DLD1 (cell line): ENCODE results near the gene AKR7A2.

Experiments
- in situ Hi-C: cut with HindIII; loops from 2 replicates; pipeline ENCODE4 v1.10.0; 2017; ENCODE audit warnings: low sequenced_read_pairs

AKR7A2 gene

DNA sequence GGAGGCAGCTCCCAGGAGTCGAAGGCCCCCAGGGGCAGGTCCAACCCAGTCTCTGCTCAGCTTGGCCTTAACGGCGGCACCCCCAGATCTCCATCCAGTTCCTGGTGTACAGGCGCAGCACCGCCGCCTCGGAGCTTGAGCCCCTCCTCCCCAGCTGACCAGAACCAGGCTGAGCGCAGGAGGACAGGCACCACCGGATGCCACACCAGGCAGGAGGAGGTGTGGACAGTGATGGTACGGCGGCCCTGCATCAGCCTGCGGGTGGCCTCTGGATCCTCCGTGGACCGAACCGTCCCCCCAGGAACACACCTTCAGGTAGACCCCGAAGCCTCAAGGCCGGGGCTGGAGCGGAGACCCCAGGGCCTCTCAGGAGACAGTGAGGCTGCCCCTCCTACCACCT is 16.5 kb upstream of the AKR7A2 start:
- in situ Hi-C loops, result loop anchor here (25.0 kb wide), 1 partner anchor 309 kb away; the partner anchor contains the start of gene NBL1

DNA sequence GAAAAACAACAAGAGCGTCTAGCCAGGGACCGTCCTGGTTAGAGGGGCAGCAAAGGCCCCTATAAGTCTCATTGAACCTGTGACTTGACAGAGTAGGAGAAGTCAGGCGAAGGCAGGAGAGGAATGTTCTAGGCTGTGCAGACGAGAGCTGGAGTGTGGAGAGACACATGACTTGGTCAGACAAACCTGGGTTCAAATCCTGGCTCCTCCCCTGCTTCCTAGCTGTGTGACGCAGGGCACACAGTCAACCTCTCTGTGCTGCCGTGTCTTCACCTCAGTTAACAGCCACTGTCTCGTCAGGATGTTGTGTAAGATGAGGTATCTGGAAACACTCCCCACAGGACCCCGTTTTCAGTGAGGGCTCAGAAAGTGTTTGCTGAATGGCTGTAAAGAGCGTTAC is 15.8 kb upstream of the AKR7A2 start:
- in situ Hi-C loops, result loop anchor here (25.0 kb wide), 1 partner anchor 310 kb away; the partner anchor contains the start of gene NBL1

DNA sequence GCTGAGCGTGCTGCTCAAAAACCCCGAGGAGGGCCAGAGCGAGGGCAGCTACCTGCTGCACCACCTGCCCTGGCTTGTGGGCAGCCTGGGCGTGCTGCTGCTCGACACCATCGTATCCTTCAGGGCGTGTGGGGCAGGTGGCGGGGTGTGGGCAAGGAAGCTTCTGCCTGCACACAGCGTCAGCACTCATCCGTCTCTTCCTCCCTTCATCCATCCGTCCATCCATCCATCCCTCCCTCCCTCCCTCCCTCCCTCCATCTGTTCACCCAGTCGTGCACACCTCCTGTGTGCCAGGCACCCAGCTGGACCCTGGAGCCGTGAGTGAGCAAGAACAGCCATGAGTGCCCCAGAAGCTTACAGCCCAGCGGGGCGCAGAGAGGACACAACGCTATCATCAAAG is 15.4 kb upstream of the AKR7A2 start:
- in situ Hi-C loops, result loop anchor here (25.0 kb wide), 1 partner anchor 310 kb away; the partner anchor contains the start of gene NBL1

DNA sequence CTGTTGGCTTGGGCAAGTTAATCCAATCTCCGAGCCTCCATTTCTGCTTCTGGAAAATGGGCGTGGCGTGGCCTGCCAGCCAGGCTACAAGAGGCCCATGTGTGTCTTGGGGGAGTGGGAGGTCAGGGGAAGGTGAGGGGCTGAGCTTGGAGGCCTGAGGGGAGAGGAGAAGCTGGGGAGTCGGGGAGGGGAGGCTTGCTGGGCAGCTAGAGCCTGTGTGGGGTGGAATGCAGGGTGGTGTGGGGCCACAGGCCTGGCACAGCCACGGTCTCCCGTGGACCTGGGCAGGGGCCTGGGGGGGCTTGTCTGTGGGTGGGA is 14.8 kb upstream of the AKR7A2 start:
- in situ Hi-C loops, result loop anchor here (25.0 kb wide), 1 partner anchor 311 kb away; the partner anchor contains the start of gene NBL1

DNA sequence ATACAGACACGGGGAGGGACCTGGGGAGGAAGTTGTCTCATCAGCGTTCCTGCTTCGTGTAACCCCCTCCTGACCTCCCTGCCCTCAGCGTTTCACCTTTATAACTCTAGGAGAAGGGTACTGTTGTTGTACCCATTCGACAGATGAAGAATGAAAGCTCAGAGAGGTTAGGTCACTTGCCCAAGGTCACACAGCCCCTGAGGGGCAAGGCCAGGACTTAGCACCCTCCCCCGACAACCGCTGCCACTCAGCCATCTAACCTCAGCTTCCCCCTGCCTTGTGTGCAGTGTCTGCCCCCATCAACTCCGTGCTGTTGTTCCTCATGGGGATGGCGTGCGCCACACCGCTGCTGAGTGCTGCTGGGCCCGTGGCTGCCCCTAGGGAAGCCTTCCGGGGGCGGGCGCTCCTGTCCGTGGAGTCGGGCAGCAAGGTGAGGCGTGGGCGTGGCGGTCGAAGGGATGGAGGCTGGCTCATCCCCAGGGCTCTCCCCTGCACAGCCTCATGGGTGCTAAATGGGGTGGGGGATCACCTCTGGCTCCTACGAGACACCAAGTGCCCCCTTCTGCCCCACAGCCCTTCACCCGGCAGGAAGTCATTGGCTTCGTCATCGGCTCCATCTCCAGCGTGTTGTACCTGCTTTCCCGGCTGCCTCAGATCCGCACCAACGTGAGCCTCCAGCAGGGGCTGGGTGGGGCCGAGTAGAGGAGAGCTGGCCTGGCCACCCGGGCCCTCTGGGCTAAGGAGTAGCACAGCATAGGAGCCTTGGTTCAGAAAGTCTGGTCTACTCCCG is 14.2 kb upstream of the AKR7A2 start:
- in situ Hi-C loops, result loop anchor here (25.0 kb wide), 1 partner anchor 311 kb away; the partner anchor contains the start of gene NBL1

DNA sequence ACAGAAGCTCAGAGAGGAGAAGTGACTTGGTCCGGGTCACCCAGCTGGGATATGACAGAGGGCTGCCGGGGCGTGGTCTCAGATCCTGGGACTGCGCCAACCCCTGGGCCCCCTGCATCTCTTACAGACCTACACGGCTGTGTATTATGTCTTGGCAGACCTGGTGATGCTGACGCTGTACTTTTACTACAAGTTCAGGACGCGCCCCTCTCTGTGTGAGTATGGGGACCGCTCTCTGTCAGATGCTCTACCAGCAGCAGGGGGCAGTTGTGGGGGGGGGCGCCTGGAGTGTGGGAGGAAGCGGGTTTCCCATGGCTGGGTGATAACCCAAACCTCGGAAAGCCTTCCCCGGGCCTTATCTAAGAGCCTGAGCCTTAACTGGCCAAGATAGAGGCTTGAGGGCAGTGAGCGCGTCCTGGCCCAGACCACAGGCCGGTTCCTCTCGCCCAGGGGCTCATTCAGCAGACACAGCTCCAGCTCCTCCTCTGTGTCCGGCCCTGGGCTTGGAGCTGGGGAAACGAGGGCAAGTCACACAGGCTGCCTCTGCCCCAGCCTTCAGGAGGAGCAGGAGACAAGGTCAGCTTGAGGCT is 13.5 kb upstream of the AKR7A2 start:
- in situ Hi-C loops, result loop anchor here (25.0 kb wide), 1 partner anchor 312 kb away; the partner anchor contains the start of gene NBL1

DNA sequence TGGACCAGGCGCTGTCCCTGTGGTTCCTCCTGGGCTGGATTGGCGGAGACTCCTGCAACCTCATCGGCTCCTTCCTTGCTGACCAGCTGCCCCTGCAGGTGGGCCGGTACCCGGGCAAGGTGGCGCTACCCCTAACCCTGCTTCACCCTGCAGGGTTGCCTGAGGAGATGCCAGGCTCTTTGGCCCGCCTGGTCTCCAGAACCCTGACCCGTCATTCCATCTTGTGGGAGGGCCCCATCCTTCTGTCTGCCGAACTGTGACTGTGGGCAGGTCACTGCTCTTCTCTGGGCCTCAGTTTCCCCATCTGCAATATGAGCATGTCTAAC is 12.7 kb upstream of the AKR7A2 start:
- in situ Hi-C loops, result no loop called here

DNA sequence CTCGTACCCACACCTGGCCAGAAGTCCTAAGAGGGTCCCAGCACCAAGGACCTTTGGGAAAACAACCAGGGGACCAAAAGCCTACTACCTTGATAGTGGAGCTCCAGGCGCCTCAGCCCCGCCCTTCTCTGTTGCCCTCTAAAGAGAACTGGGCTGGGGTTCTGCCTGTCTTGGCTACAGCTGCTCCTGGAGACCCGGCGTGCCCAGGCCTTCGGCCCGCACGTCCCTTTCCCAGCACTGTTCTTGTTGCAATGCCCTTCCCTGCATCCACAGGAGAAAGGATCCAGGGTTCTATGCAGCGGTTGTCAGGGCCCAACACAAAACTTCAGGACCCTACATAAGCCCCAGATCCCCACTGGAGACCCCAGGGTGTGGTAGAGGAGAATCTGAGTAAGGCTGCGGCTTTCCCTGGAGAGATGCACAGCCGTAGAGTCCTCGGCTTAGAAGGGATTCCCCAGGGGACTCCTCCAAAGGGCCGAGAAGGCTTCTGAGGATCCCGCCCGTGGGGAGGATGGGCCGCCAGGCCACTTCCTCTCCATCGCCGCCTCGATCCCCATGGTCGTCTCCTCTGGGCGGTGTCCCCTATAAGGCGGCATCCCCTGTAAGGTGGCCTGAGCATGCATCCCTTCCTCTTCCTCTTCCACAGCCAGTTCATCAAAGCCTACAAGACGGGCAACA is 12.2 kb upstream of the AKR7A2 start:
- in situ Hi-C loops, result no loop called here

DNA sequence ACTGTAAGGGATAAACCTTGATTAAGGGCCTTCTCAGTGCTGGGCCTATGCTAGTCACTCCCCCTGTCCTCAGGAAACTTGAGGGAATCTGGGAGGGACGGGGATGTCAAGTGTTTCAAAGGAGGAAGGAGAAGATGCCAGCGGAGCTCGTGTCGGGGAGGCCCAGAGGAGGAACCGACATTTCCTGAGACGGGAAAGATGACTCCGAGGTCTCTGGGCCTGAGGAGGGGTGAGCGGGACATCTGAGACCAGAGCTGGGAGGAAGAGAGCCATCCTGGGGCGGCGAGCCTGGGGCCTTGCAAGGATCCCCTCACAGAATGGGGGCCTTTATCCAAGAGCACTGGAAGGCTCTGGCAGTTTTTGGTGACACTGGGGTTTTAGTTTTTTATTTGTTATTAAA is 10.5 kb upstream of the AKR7A2 start:
- in situ Hi-C loops, result no loop called here

DNA sequence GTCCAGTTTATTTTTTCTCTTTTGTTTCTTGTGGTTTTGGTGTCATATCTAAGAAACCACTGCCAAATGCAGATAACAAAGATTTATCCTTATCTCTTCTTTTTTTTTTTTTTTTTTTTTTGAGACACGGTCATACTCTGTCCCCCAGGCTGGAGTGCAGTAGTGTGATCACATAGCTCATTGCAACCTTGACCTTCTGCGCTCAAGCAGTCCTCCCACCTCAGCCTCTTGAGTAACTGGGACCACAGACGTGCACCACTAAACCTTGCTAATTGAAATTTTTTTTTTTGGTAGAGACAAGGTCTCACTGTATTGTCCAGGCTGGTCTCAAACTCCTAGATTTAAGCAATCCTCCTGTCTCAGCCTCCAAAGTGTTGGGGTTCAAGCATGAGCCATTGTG is 9.1 kb upstream of the AKR7A2 start:
- in situ Hi-C loops, result no loop called here

DNA sequence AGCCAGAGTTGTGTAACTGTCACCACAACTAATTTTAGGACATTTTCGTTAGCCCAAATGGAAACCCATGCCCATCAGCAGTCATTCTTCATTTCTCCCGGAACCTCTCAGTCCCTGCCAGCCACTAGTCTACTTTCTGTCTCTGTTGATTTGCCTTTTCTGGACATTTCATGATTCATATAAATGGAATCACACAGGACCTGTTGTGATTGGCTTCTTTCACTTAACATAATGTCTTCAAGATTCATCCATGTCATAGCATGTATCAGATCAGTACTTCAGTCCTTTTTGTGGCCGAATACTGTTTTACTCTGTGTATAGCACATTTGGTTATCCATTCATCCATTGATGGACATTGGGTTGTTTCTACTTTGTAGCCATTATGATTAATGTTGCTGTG is 7.3 kb upstream of the AKR7A2 start:
- in situ Hi-C loops, result no loop called here

DNA sequence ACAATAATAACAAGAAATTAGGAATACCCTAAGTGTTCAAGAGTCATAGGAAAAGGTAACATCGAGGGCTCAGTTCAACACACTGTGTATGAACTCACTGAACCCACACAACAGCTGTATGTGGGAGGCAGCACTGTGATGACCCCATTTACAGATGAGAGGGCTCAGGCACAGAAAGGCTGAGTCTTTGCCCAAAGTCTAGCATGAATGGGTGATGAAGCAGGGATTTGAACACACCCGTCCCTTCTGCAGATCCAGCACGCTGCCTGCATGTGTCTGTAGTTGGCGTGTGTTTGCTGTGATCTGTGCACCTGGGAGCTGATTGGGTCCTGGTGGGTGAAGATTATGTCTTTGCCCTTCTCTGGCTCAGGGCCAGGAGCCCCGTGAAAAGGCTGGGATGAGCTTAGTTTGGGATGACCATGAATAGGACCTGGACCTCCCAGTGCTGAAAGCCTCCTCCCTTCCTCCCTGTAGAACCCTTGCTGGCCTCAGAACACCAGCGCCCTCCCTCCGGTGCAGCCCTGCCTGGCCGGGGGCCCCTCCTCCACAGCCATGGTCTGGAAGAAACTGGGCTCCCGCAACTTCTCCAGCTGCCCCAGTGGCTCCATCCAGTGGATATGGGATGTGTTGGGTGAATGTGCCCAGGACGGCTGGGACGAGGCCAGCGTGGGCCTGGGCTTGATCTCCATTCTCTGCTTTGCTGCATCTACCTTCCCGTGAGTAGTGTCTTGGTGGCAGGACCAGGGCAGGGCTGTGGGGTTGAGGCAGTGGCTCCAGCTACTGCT is 5.4 kb upstream of the AKR7A2 start:
- in situ Hi-C loops, result no loop called here

DNA sequence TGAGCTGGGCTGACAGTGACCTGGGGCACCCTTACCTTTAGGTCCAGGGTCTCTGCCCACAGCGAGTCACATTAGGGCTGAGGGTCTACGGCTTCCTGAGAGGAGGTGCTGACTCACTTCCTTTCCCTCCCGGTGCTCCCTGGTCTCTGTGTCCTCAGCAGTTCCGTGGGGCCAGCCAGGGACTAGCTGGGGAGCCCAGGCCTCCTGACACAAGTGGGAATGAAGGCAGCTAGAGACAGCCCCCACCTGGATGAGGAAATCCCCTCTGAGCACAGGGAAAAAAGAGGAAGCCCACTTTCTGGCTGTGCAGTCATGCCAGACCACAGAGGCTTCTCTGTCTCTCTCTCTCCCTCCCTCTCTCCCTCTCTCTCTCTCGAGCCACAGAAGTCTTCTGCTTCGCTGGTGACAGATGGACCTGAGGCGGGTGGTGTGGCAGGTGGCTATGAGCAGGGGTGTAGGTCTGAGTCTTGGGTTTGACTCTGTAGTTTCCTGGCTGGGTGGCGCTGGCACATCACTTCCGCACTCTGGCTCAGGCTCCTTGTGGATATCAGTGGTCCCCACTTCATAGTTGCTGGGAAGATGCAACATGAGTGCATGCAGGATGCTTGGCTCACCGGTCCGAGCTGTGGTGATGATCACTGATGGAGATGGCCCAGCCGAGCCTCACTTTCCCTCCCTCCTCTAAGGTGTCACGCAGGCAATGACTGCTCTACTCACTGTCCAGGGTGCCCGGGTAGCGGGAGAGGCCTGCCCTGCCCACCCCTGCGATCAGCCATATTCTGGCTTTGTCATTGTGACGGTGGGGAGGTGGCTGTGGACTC is 3.6 kb upstream of the AKR7A2 start:
- in situ Hi-C loops, result no loop called here

DNA sequence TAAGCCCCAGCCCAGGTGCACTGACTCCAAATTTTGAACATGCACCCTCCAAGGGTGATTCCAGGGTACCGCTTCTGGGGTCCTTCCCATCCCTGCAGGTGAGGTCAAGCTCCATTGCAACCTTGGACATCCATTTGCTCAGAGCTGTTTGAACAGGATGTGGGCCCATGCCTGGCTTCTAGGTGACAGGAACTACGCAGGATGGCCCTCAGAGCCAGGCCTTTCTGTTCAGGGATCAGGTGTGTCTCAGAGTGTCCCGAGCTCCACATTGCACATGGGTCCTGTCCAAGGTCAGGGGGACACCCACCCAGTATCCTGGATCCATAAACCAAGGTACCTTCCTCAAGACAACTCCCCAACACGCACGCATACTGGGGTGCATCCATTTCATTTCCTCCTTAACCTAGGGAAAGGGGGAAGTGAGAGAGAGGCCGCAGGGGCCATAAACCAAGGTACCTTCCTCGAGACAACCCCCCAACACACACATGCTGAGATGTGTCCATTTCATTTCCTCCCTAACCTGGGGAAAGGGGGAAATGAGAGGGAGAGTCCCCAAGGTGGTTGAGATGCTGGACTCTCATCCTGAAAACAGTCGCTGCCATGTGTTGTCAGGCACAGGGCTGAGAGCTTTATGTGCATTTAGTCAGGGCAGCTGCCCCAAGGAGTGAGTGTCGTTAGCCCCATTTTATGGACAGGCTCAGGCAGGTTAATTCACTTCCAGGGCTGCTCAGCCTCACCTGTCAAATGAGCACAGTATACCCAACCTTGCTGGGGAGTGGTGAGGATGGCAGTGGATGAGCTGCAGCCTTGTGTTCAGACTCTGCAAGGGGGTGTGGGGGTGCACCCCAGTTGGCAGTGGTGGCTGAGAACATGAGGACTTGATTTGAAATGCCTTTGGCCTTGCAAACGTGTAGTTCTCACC is 2.3 kb upstream of the AKR7A2 start:
- in situ Hi-C loops, result no loop called here

DNA sequence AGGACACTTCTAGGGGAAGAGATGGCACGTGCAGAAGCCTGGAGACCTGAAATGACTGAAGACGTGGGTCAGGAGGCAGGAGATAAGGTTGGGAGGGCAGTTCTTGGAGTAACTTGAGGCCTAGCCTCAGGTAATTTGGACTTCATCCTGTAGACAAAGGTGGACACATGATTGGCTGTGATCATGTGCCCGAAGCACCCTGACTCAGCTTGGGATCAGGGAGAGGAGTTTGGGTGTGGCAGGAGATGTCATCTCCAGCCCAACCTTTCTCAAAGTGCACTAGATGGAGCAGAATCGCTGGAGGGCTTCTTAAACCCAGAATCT is 1.7 kb upstream of the AKR7A2 start:
- in situ Hi-C loops, result no loop called here

DNA sequence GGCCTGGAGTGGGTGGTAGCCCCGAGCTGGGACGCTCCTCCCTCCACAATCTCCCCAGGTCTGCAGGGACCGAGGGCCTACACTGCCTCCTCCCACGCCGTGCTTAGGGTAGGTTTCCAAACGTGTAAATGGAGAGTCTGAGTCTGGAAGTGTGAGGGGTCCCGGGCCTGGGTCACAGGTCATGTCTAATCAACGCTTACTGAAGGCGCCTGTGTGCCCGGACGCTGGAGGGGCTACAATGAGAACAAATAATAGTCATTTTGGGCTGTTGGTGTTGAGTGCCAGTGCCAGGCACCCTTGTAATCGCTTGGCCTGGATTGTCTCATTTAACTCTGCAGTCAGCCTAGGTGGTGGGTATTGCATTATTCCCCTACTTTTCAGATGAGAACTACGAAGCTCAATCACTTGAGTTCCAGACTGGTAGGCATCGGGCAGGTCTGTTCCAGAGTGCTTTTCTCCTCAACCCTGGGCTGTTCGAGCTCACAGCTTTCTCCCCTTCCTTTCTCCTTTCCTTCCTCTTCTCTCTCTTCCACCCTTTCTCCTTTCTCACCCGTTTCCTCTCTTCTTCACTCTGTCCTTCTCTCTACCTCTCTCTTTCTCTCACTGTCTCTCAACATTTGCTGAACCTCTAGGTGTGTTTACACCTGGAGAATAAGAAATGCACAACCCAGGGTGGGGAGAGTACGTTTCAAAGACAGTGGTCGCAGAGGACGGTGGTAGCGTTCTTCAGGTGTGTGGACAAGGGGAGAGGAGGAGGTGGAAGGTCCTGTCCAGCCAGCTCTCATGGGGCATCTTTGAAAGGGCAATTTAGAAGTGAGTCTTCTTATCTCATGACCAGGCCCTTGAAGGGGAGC is 1.1 kb upstream of the AKR7A2 start:
- in situ Hi-C loops, result no loop called here

DNA sequence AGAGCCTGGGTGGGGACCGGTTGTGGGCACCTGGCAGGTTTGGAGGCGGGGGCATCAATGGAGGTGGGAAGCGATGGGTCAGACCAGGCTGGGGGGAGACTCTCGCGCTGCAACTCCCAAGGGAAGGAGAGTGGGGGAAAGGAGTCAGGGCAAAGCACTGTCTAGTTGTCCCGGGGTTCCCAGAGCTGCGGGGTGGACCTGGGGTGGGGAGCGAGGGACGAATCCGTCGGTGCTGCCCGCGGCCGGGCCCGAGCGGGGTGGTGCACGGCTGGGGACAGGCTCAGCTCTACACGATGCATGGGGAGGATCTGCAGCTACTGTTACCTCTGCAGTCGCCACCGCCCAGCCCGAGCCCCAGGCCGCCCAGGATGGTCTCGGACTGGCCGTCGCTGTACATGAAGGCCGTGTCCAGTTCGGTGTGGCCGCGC is 427 bp downstream of the AKR7A2 start:
- in situ Hi-C loops, result no loop called here

DNA sequence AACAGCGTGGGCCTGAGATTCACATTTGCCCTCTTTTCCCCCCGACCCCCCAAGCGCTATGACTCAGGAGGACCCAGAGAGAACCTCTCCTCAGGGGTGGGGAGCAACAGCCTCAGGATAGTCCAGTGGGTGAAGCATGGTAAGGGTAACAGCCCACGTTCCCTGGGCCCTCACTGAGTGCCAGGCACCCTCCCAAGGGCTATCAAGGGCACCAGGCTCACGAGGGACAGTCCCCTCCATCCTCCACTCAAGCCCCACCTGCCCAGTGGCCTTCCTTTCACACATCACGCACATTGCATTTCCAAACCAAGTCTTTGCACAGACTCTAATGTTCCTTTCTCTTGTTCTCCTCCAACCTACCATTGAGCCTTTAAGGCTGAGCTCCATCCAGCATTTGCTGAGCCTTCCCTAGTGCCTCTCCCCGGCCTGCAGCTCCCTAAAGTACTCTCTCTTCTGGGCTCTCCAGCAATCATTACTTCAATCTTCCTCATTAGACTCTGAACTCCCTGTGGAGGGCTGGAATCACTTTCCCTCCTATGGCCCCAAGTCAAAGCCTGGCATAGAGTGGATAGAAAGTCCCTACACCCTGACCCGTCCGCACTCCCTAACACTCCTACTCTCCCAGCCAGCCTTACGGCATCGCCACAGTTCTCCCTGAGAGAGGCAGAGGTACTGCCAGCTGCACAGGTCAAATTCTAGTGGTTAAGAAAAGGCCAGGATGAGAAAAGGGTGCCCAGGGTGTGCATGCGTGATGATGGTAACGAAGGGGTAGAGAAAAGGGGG is 1.0 kb downstream of the AKR7A2 start:
- in situ Hi-C loops, result no loop called here
